ENCODE results near the gene SKOR1. TPM values are rescaled to one million over a fixed set of nuclear protein-coding genes. Genes with fewer than 3 reads are reported as not detected.

Gene SKOR1
- total and polyA plus RNA-seq, 2 of the 4 experiments (the other 2 are of a cell fraction), result 0.03 TPM; not detected in 1

DNA sequence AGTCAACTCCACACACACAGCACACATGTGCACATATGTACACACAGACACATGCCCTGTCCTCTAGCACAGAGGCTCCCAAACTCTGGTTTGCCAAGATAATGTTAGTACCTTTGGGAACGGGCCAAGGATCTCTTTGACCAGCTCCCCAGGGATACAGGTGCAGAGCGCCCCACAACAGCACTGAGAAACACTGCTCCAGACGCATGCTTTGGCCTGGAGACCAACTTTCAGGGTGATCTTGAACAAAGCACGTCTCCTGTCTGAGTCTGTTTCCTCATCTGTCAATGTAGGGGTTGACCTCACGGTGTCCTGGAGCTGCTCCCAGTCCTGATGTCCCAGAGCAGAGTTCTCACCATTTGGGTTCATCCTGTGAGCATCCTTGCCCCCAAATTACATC, 15.9 kb upstream of the SKOR1 start:
- CTCF ChIA-PET, result no interaction called here
- Histone ChIP-seq H2AK9ac (replicated peaks; ENCODE audit: low read depth, low read length, poor library complexity) (no peak overlapping the region), H3K4me2 (ENCODE audit: low read depth, low read length) (no peak overlapping the region), H2AK5ac (ENCODE audit: low read depth, low read length) (no peak overlapping the region), H2AFZ (replicated peaks; ENCODE audit: low read length, poor library complexity) (no peak overlapping the region), H3K4ac (ENCODE audit: low read depth, low read length) (no peak overlapping the region), H3K4me1 (ENCODE audit: control insufficient read depth, insufficient read depth, low read length) (no peaks in the 10 kb centered on the region), H4K8ac (ENCODE audit: low read depth in 2 of 2, low read length in 2 of 2) (no peak overlapping the region), H3K9me3 (ENCODE audit: control insufficient read depth, insufficient read depth, low read length) (no peaks in the 10 kb centered on the region; the same call in 1 of the 2 replicates), H2BK5ac (ENCODE audit: low read depth, low read length, poor library complexity, severe bottlenecking) (no peak overlapping the region), H3K4me3 (ENCODE audit: insufficient read depth, low read depth, low read length) (no peak overlapping the region), H3K56ac (ENCODE audit: extremely low read depth, insufficient read depth, low read length) (no peak overlapping the region), H4K20me1 (ENCODE audit: insufficient read depth, low read length) (no peaks in the 10 kb centered on the region), H3K79me1 (ENCODE audit: low read depth in 1 of 2, low read length in 2 of 2) (no peaks in the 10 kb centered on the region), H3K14ac (replicated peaks; ENCODE audit: low read depth, low read length) (no peak overlapping the region), H2BK15ac (ENCODE audit: low read depth, low read length) (no peak overlapping the region), H2BK20ac (ENCODE audit: low read depth, low read length) (no peak overlapping the region), H3K27ac (ENCODE audit: insufficient read depth, low read length) (no peak overlapping the region), H3K9me1 (ENCODE audit: insufficient read depth, low read length) (no peaks in the 10 kb centered on the region), H4K91ac (ENCODE audit: insufficient read depth, low read depth, low read length) (no peak overlapping the region), H3K18ac (ENCODE audit: low read depth, low read length) (no peak overlapping the region), H3K36me3 (ENCODE audit: control insufficient read depth, insufficient read depth, low read length) (peaks cover 2% of the 10 kb centered on the region; the same call in 1 of the 2 replicates), H2BK120ac (ENCODE audit: low read depth, low read length) (no peak overlapping the region), H3K23ac (ENCODE audit: low read depth, low read length) (no peak overlapping the region), H3K27me3 (ENCODE audit: control insufficient read depth, insufficient read depth, low read length) (peaks cover 15% of the 10 kb centered on the region), H3K9ac (ENCODE audit: low read depth, low read length) (no peak overlapping the region), H4K5ac (ENCODE audit: low read depth, low read length) (no peak overlapping the region)
- DNase-seq (no peak), ATAC-seq (ENCODE audit: low read depth) (no peak)
- intact Hi-C loops (cut with micrococcal nuclease) (no loop called here), dilution Hi-C loops (cut with HindIII; ENCODE audit: low sequenced_read_pairs, unreplicated experiment) (no loop called here), in situ Hi-C loops (cut with MboI; ENCODE audit: low sequenced_read_pairs) (no loop called here)
- 88% methylated on average over 2 of the region's 5 CpGs; no CpG with 5 or more reads in 1 of the 2 experiments for WGBS, 2 experiments (ENCODE audit: extremely low coverage in 2 of 2, insufficient read length in 1 of 2)
- no TSS peak for BruUV-seq (replicated peaks)
- TF ChIP-seq, protein P1, sequence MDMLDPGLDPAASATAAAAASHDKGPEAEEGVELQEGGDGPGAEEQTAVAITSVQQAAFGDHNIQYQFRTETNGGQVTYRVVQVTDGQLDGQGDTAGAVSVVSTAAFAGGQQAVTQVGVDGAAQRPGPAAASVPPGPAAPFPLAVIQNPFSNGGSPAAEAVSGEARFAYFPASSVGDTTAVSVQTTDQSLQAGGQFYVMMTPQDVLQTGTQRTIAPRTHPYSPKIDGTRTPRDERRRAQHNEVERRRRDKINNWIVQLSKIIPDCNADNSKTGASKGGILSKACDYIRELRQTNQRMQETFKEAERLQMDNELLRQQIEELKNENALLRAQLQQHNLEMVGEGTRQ (IDR thresholded peaks at IDR 0.05; ENCODE audit: low read depth, low read length), result no peak
- TF ChIP-seq RCOR1 (IDR thresholded peaks at IDR 0.05; ENCODE audit: insufficient replicate concordance, low read length) (no peak), CHD1 (IDR thresholded peaks at IDR 0.05; ENCODE audit: low read depth, low read length) (no peak)
- POLR2A ChIA-PET (ENCODE audit: unreplicated experiment), result no interaction called here
